GM19099 (cell line): ENCODE measurements around the gene ZNF681.

Experiments used
- POLR2A ChIP-seq: IDR thresholded peaks from 3 replicates; pipeline ENCODE4 v1.6.1; 2011; ENCODE audit warnings: low read depth; ENCODE audit not compliant: insufficient read length; ENCODE audit errors: extremely low read depth

The ZNF681 gene

DNA sequence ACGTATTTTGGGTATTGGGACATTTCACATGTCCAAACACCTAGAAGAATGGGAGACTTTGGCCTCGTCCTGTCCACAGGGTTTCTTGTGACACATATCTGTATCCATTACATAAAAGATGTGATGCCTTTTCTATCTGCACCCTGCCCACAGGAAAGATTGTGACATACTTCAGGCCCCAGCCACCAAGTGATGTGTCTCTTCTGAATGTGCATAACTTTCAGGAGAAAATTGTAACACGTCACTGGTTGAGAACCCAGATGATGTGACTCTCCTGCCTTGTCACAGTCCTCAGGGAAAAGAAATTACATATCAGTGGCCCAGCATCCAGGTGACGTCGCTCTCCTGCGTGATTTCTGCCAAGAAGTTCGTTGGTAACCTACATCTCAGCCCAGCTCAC, 21.0 kb upstream of the ZNF681 start:
- no peak for TF ChIP-seq POLR2A

- TF ChIP-seq POLR2A: no peak
These were observed 19.9 kb upstream of the ZNF681 start for GRCh38 chr19:23778566-23778965.

GRCh38 chr19:23777216-23777615, 18.5 kb upstream of the ZNF681 start:
- TF ChIP-seq POLR2A: no peak

DNA sequence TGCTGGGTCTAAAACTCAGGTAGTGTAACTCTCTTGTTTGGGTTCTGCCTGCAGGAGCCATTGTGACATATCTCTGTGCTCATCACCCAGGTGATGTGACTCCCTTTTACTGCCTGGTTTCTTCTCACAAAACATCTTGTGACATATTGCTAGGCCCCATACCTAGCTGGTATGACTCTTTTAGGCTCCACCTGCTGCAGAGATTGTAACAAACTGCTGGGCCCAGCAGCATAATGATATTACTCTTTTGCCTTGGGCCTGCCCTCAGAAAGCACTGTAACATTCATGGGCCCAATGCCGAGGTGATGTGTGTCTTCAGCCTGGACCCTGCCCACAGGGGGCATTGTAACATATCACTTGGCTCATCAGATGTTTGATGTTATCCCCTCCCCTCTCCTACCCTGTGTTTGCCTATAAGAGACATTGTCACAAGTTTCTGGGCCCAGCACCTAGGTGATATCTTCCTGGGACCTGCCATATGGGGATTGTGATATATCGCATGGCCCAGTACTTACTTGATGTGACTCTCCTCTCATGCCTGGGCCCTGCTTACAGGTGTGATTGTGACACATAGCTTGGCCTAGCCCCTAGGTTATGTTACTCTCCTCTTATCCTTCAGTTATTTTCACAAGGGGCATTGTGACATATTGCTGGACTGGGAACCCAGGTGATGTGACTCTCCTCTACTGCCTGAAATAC, 18.0 kb upstream of the ZNF681 start:
- TF ChIP-seq POLR2A: no peak

- no peak for TF ChIP-seq POLR2A
These were observed 15.9 kb upstream of the ZNF681 start for GRCh38 chr19:23774524-23774971.

- no peak for TF ChIP-seq POLR2A
These were observed 15.4 kb upstream of the ZNF681 start for GRCh38 chr19:23774106-23774505.

DNA sequence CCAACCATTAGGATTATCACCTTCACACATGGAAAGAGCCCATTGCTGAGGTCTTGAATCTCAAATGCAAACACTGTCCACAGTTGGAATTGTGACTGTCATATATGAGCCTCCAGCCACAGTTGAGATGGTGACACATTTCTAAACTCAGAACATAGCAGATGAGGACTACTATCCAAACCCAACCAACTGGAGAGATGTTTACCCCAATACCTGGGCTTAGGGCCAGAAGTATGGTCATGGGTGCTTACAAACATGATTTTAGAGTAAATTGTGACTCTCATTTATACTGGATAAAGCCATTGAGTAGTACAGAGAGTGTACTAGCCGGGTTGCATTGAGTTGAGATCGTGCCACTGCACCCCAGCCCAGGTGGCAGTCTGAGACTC, 14.0 kb upstream of the ZNF681 start:
- TF ChIP-seq POLR2A: no peak

DNA sequence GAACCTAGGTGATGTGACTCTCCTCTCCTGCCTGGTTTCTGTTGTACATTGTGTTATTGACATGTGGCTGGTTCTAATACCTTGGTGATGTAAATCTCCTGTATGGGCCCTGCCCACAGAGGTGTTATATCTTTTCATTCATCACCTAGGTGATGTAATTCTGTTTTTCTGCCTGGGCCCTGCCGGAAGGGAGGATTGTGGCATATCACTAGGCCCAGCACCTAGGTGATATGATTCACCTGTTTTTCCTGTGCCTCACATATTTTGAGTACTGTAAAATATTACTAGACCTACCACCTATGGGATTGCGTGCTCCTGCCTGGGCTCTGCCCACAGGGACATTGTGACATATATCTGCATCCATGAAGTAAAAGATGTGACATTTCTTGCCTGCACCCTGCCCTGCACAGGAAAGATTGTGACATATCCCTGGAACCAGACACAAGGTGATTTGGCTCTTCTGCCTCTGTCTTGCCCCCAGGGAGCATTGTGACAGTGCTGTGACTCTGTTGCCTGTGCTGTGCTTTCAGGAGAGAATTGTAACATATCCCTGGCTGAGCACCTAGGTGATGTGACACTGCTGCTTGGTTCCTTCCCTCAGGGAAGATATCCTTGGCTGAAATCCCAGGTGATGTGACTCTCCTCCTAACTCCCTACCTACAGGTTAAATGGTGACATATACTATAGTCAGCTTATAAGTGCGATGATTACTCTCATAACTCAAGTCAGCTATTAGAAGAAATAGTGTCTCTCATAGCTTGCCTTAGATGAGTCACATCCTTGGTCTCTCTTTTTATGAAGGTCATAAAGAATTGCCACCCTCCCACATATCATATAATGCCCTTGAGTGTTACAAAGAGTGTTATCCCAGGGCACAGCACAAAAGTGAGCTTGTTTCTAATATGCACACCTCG, 13.3 kb upstream of the ZNF681 start:
- no peak for TF ChIP-seq POLR2A

DNA sequence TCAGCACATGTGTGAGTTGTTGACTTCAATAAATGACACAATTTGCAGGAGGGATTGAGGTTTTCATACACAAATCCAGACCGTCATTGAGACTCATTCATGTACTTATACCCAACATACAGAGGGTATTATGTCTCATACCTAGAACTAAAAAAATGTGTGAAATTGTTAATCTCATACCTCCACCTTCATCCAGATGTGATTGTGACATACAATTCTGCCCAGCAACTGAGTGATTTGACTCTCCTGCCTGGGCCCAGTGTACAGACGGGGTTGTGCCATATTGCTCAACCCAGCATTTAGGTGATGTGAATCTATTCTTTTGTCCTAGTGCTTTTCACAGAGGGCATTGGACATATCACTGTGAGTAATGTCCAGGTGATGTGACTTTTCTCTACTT, 12.6 kb upstream of the ZNF681 start:
- TF ChIP-seq POLR2A: no peak

- no peak for TF ChIP-seq POLR2A
These were observed 12.1 kb upstream of the ZNF681 start for GRCh38 chr19:23770672-23771250.

GRCh38 chr19:23769691-23770468, 11.2 kb upstream of the ZNF681 start:
- TF ChIP-seq POLR2A: no peak

DNA sequence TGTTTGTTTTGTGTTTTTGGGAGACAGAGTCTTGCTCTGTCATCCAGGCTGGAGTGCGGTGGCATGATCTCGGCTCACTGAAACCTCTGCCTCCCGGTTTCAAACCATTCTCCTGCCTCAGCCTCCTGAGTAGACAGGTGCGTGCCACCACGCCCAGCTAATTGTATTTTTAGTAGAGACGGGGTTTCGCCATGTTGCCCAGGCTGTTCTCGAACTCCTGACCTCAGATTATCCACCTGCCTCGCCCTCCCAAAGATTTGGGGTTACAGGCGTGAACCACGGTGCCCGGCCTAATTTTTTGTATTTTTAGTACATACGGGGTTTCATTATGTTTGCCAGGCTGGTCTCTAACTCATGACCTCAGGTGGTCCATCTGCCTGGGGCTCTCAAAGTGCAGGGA, 8.3 kb upstream of the ZNF681 start:
- TF ChIP-seq POLR2A: no peak

GRCh38 chr19:23764781-23765180, 6.1 kb upstream of the ZNF681 start:
- no peak for TF ChIP-seq POLR2A

- peak; percentile 39 for TF ChIP-seq POLR2A
These were observed 4.4 kb upstream of the ZNF681 start for GRCh38 chr19:23762884-23763711.
